ENCODE results near the gene ZBTB9. TPM values are rescaled to one million over a fixed set of nuclear protein-coding genes. Genes with fewer than 3 reads are reported as not detected.

ZBTB9 gene
- total RNA-seq, 1 experiment from 2014 or later = 16.9 TPM

GRCh38 chr6:33416386-33417127 lies 37.8 kb upstream of the ZBTB9 start:
- H3K4me1 ChIP-seq (ENCODE audit: insufficient read depth, low read length, poor library complexity, severe bottlenecking) = peaks cover 24% of the 10 kb centered on the region
- no peak for DNase-seq (ENCODE audit: low spot score)
- no peaks in the 10 kb centered on the region for H3K9me3 ChIP-seq (ENCODE audit: low read depth, low read length, poor library complexity, severe bottlenecking)
- TF ChIP-seq EZH2 (IDR thresholded peaks at IDR 0.05; ENCODE audit: borderline replicate concordance, low read depth, low read length, poor library complexity, severe bottlenecking) = no peak
- no peak for TF ChIP-seq CTCF (conservative IDR thresholded peaks at IDR 0.05; ENCODE audit: low read depth, low read length)
- H3K36me3 ChIP-seq (ENCODE audit: insufficient read depth, low read length, poor library complexity, severe bottlenecking) = peaks cover 45% of the 10 kb centered on the region
- H3K27me3 ChIP-seq (replicated peaks; ENCODE audit: insufficient read depth, low read depth, low read length, poor library complexity) = no peaks in the 10 kb centered on the region
- intact Hi-C loops (cut with micrococcal nuclease; ENCODE audit: unreplicated experiment) = loop anchor here (10.0 kb wide), 1 partner anchor 102 kb away; the partner anchor contains the start of genes TAPBP and ZBTB22
- peak overlapping the region; percentile 72 for H3K27ac ChIP-seq (ENCODE audit: low read depth, low read length, poor library complexity, severe bottlenecking)
- ChIA-PET CTCF (no interaction called here), POLR2A (ENCODE audit: low non-redundant PET) (no interaction called here)
- H3K4me3 ChIP-seq (ENCODE audit: low read depth, low read length, poor library complexity, severe bottlenecking) = peak overlapping the region; percentile 61
- BruUV-seq (replicated peaks) = TSS peak; percentile 73

- Histone ChIP-seq H3K27ac (ENCODE audit: low read depth, low read length, poor library complexity, severe bottlenecking) (peak overlapping the region; percentile 72), H3K36me3 (ENCODE audit: insufficient read depth, low read length, poor library complexity, severe bottlenecking) (peaks cover 43% of the 10 kb centered on the region), H3K27me3 (replicated peaks; ENCODE audit: insufficient read depth, low read depth, low read length, poor library complexity) (no peaks in the 10 kb centered on the region), H3K9me3 (ENCODE audit: low read depth, low read length, poor library complexity, severe bottlenecking) (no peaks in the 10 kb centered on the region), H3K4me3 (ENCODE audit: low read depth, low read length, poor library complexity, severe bottlenecking) (peak overlapping the region; percentile 61), H3K4me1 (ENCODE audit: insufficient read depth, low read length, poor library complexity, severe bottlenecking) (peaks cover 24% of the 10 kb centered on the region)
- BruUV-seq (replicated peaks) = no TSS peak
- ChIA-PET POLR2A (ENCODE audit: low non-redundant PET) (no interaction called here), CTCF (no interaction called here)
- intact Hi-C loops (cut with micrococcal nuclease; ENCODE audit: unreplicated experiment) = loop anchor here (10.0 kb wide), 1 partner anchor 103 kb away; the partner anchor contains the start of genes TAPBP and ZBTB22
- TF ChIP-seq EZH2 (IDR thresholded peaks at IDR 0.05; ENCODE audit: borderline replicate concordance, low read depth, low read length, poor library complexity, severe bottlenecking) (no peak), CTCF (conservative IDR thresholded peaks at IDR 0.05; ENCODE audit: low read depth, low read length) (no peak)
- DNase-seq (ENCODE audit: low spot score) = no peak
Measured at GRCh38 chr6:33417128-33417902, 37.1 kb upstream of the ZBTB9 start.

- Histone ChIP-seq H3K36me3 (ENCODE audit: insufficient read depth, low read length, poor library complexity, severe bottlenecking) (peaks cover 35% of the 10 kb centered on the region), H3K27me3 (replicated peaks; ENCODE audit: insufficient read depth, low read depth, low read length, poor library complexity) (no peaks in the 10 kb centered on the region), H3K4me3 (ENCODE audit: low read depth, low read length, poor library complexity, severe bottlenecking) (peak within 1 kb of the TSS; percentile 61), H3K4me1 (ENCODE audit: insufficient read depth, low read length, poor library complexity, severe bottlenecking) (peaks cover 24% of the 10 kb centered on the region), H3K27ac (ENCODE audit: low read depth, low read length, poor library complexity, severe bottlenecking) (peak within 1 kb of the TSS; percentile 81), H3K9me3 (ENCODE audit: low read depth, low read length, poor library complexity, severe bottlenecking) (no peaks in the 10 kb centered on the region)
- peak; percentile 100 for DNase-seq (ENCODE audit: low spot score)
- no TSS peak for BruUV-seq (replicated peaks)
- TF ChIP-seq CTCF (conservative IDR thresholded peaks at IDR 0.05; ENCODE audit: low read depth, low read length) (peak; percentile 55), EZH2 (IDR thresholded peaks at IDR 0.05; ENCODE audit: borderline replicate concordance, low read depth, low read length, poor library complexity, severe bottlenecking) (no peak)
- intact Hi-C loops (cut with micrococcal nuclease; ENCODE audit: unreplicated experiment) = loop anchor here (10.0 kb wide), 1 partner anchor 103 kb away; the partner anchor contains the start of genes TAPBP and ZBTB22
- ChIA-PET POLR2A (ENCODE audit: low non-redundant PET) (no interaction called here), CTCF (interaction anchor here (0.8 kb wide), 1 partner anchor 13 kb away, joined by 3 read pairs; no protein-coding TSS in a partner anchor)
Measured at GRCh38 chr6:33417903-33418689, 36.3 kb upstream of the ZBTB9 start, which contains the start of gene CUTA. Gene CUTA, minus strand, starts transcription at chr6:33418107. Its CDS starts 107 bp downstream, at chr6:33418000.
